Mucosa of rectum (tissue), 2 donors: ENCODE results near the gene KHK.

Source experiments
- H3K27ac ChIP-seq, 2 donors: one replicate each; pipeline ENCODE4 v1.7.0; 2013; ENCODE audit warnings: inconsistent platforms in 2 of 2, low read depth in 2 of 2, low read length in 2 of 2
- H3K27me3 ChIP-seq, 2 donors: one replicate each; pipeline ENCODE4 v1.7.0; 2013; ENCODE audit warnings: low read length in 2 of 2; ENCODE audit not compliant: control insufficient read depth in 2 of 2, insufficient read depth in 2 of 2
- H3K36me3 ChIP-seq, 2 donors: one replicate each; pipeline ENCODE4 v1.7.0; 2013; ENCODE audit warnings: low read length in 2 of 2; ENCODE audit not compliant: control insufficient read depth in 2 of 2, insufficient read depth in 2 of 2
- H3K4me1 ChIP-seq, 2 donors: one replicate each; pipeline ENCODE4 v1.7.0; 2013; ENCODE audit warnings: low read length in 2 of 2, mild to moderate bottlenecking in 1 of 2; ENCODE audit not compliant: control insufficient read depth in 2 of 2, insufficient read depth in 2 of 2
- H3K4me3 ChIP-seq, 2 donors: one replicate each; pipeline ENCODE4 v1.7.0; 2013; ENCODE audit warnings: low read length in 2 of 2
- H3K9ac ChIP-seq, 2 donors: one replicate each; pipeline ENCODE4 v1.7.0; 2013; ENCODE audit warnings: low read length in 2 of 2, low read depth in 1 of 2, mild to moderate bottlenecking in 1 of 2
- H3K9me3 ChIP-seq, 2 donors: one replicate each; pipeline ENCODE4 v1.7.0; 2013; ENCODE audit warnings: low read length in 2 of 2; ENCODE audit not compliant: control insufficient read depth in 2 of 2
- donor health status: healthy.
- donor health status: Normal muscosa, but diverticular disease.

Gene KHK

GRCh38 chr2:27086724-27087593, at the start of gene KHK:
Gene KHK, plus strand, starts transcription at chr2:27086772. Its CDS starts 488 bp downstream, at chr2:27087260.
- H3K27me3 ChIP-seq: no peaks in the 10 kb centered on the region
- H3K4me1 ChIP-seq: peaks cover 21 to 26% of the 10 kb centered on the region in 2 donors
- peak within 1 kb of the TSS; percentile 72 to 84 for H3K4me3 ChIP-seq
- H3K27ac ChIP-seq: peak within 1 kb of the TSS; percentile 82 to 88
- no peaks in the 10 kb centered on the region for H3K9me3 ChIP-seq
- H3K9ac ChIP-seq: peak within 1 kb of the TSS; percentile 77 to 79
- H3K36me3 ChIP-seq: no peaks in the 10 kb centered on the region

- peaks cover 65 to 70% of the 10 kb centered on the region in 2 donors for H3K36me3 ChIP-seq
- no peak overlapping the region for H3K27ac ChIP-seq
- peaks cover 17 to 19% of the 10 kb centered on the region in 2 donors for H3K4me1 ChIP-seq
Observed at GRCh38 chr2:27038012-27038411, 48.6 kb upstream of the KHK start.

GRCh38 chr2:27038631-27039339, 47.8 kb upstream of the KHK start:
- no peak overlapping the region for H3K4me3 ChIP-seq
- H3K27ac ChIP-seq: no peak overlapping the region
- H3K27me3 ChIP-seq: no peaks in the 10 kb centered on the region
- H3K4me1 ChIP-seq: peaks cover 10 to 19% of the 10 kb centered on the region in 2 donors
- no peak overlapping the region for H3K9ac ChIP-seq
- H3K36me3 ChIP-seq: peaks cover 65 to 70% of the 10 kb centered on the region in 2 donors
- H3K9me3 ChIP-seq: no peaks in the 10 kb centered on the region

More at GRCh38 chr2:27038012-27038411, 48.6 kb upstream of the KHK start:
- Histone ChIP-seq H3K9me3 (no peaks in the 10 kb centered on the region), H3K4me3 (no peak overlapping the region), H3K9ac (no peak overlapping the region), H3K27me3 (no peaks in the 10 kb centered on the region)

- no peak overlapping the region for H3K9ac ChIP-seq
- no peak overlapping the region for H3K4me3 ChIP-seq
- peaks cover 65 to 70% of the 10 kb centered on the region in 2 donors for H3K36me3 ChIP-seq
- no peak overlapping the region for H3K27ac ChIP-seq
- peaks cover 6 to 13% of the 10 kb centered on the region in 2 donors for H3K4me1 ChIP-seq
- no peaks in the 10 kb centered on the region for H3K27me3 ChIP-seq
- H3K9me3 ChIP-seq: no peaks in the 10 kb centered on the region
Observed at GRCh38 chr2:27039426-27039825, 47.1 kb upstream of the KHK start.

DNA sequence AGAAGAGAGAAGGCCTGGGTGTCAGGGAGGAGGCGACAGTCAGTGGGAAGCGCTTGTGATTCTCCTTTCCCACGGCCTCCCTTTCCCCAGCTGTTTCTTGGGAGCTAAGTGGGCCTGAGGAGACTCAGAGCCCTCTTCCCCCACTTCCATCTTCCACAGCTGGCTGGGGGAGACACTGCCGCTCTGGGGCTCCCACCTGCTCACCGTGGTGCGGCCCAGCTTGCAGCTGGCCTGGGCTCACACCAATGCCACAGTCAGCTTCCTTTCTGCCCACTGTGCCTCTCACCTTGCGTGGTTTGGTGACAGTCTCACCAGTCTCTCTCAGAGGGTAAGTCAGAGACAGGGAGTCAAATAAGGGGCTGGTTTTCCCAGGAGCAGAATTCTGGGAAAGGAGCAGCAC, 46.7 kb upstream of the KHK start:
- H3K9me3 ChIP-seq: no peaks in the 10 kb centered on the region
- H3K36me3 ChIP-seq: peaks cover 65 to 69% of the 10 kb centered on the region in 2 donors
- H3K27ac ChIP-seq: no peak overlapping the region
- H3K9ac ChIP-seq: no peak overlapping the region
- no peak overlapping the region for H3K4me3 ChIP-seq
- peaks cover 6 to 13% of the 10 kb centered on the region in 2 donors for H3K4me1 ChIP-seq
- no peaks in the 10 kb centered on the region for H3K27me3 ChIP-seq

DNA sequence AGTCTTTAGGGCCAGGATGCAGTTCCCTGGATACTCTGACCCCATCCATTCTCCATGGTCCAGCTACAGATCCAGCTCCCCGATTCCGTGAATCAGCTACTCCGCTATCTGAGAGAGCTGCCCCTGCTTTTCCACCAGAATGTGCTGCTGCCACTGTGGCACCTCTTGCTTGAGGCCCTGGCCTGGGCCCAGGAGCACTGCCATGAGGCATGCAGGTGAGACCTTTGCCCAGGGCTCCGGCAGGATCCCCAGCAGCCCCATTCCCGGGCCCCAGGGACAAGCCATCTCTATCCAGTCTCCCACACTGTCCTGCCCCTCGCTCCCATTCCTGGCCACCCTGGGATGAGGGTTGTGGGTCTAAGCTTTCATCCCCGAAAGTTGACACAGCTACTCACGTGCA, 46.3 kb upstream of the KHK start:
- Histone ChIP-seq H3K27ac (no peak overlapping the region), H3K4me1 (peaks cover 6 to 13% of the 10 kb centered on the region in 2 donors), H3K9ac (no peak overlapping the region), H3K27me3 (no peaks in the 10 kb centered on the region), H3K9me3 (no peaks in the 10 kb centered on the region), H3K36me3 (peaks cover 61 to 66% of the 10 kb centered on the region in 2 donors), H3K4me3 (no peak overlapping the region)

GRCh38 chr2:27041752-27042151, 44.8 kb upstream of the KHK start:
- H3K36me3 ChIP-seq: peaks cover 47 to 51% of the 10 kb centered on the region in 2 donors
- no peaks in the 10 kb centered on the region for H3K27me3 ChIP-seq
- peak overlapping the region in 1 of 2 donors; percentile 32 for H3K27ac ChIP-seq
- no peak overlapping the region for H3K9ac ChIP-seq
- peaks cover 6 to 13% of the 10 kb centered on the region in 2 donors for H3K4me1 ChIP-seq
- no peaks in the 10 kb centered on the region for H3K9me3 ChIP-seq
- no peak overlapping the region for H3K4me3 ChIP-seq

DNA sequence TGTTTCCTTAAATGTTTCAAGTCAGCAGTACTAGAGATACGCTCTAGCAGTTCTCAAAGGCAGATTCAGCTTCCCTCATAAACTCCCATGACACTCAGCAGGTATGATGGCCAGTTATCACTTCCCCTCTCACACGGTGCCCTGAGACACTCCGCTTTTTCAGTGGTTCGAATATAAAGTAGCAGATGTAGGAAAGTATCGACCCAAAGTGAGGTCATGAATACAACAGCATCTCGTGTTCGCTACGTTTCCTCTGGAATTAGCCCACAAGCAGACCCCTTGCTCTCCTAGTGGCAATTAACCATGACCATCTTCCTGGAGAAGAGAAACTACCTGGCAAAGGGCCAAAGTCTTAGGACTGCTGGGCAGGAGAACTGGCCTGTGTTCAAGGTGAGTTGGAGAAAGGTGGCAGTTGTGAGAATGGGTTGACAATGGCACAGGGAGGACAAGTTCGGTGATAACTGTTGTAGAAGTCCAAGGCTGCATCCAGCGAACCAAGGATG, 44.4 kb upstream of the KHK start:
- Histone ChIP-seq H3K9ac (no peak overlapping the region), H3K27ac (peak overlapping the region in 1 of 2 donors; percentile 14), H3K4me3 (no peak overlapping the region), H3K9me3 (no peaks in the 10 kb centered on the region), H3K27me3 (no peaks in the 10 kb centered on the region), H3K36me3 (peaks cover 42 to 46% of the 10 kb centered on the region in 2 donors), H3K4me1 (peaks cover 6 to 13% of the 10 kb centered on the region in 2 donors)

GRCh38 chr2:27042985-27043634, 43.5 kb upstream of the KHK start:
- Histone ChIP-seq H3K4me3 (no peak overlapping the region), H3K36me3 (peaks cover 34 to 37% of the 10 kb centered on the region in 2 donors), H3K9me3 (no peaks in the 10 kb centered on the region), H3K4me1 (peaks cover 6 to 13% of the 10 kb centered on the region in 2 donors), H3K9ac (no peak overlapping the region), H3K27ac (peak overlapping the region in 1 of 2 donors; percentile 43), H3K27me3 (no peaks in the 10 kb centered on the region)
